Globus pallidus (tissue), 1 donor: ENCODE measurements around the gene ARSG.

Experiments
- DNase-seq: peaks from one replicate; pipeline ENCODE4 v3.0.0-alpha.2; 2015; ENCODE audit warnings: low spot score

The ARSG gene

GRCh38 chr17:68378268-68379176, 87.2 kb downstream of the ARSG start:
- peak; percentile 35 for DNase-seq

DNA sequence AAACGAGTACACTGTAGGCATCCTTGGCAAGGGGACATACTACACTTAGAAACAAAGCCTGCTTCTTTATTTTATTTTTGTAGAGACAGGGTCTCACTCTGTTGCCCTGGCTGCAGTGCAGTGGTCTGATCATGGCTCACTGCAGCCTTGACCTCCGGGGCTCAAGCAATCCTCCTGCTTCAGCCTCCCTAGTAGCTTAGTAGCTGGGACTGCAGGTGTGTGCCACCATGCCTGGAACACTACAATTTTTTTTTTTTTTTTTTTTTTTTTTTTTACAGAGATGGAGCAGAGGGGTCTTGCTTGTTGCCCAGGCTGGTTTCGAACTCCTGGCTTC, 87.8 kb downstream of the ARSG start:
- DNase-seq: no peak

- DNase-seq: no peak
Measured at GRCh38 chr17:68379692-68380677, 88.7 kb downstream of the ARSG start.

GRCh38 chr17:68381076-68381900, 90.0 kb downstream of the ARSG start:
- DNase-seq: no peak

DNA sequence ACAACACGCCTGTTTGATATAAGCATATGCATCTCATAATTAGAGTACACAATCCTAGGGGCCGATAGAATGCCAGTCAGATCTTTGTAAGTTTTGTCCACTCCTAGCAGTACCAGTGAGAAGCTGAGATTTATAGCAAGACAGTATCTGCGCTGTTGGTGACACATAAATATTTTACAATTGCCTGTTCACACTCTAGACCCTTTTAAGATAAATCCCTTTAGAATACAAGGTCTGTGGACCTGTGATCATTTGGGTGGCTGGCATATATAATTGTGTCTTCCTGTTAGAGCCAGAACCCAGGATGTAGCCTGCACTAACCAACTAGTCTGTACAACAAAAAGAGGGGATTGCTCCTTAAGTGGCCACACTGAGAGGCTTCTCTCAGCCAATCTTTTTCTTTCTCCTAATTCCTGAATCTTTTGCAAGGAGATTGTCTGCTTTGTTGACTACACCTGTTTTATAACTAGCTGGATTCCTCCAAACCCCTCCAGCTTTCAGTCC, 91.3 kb downstream of the ARSG start:
- no peak for DNase-seq

GRCh38 chr17:68383120-68383442, 91.8 kb downstream of the ARSG start:
- DNase-seq: no peak

DNA sequence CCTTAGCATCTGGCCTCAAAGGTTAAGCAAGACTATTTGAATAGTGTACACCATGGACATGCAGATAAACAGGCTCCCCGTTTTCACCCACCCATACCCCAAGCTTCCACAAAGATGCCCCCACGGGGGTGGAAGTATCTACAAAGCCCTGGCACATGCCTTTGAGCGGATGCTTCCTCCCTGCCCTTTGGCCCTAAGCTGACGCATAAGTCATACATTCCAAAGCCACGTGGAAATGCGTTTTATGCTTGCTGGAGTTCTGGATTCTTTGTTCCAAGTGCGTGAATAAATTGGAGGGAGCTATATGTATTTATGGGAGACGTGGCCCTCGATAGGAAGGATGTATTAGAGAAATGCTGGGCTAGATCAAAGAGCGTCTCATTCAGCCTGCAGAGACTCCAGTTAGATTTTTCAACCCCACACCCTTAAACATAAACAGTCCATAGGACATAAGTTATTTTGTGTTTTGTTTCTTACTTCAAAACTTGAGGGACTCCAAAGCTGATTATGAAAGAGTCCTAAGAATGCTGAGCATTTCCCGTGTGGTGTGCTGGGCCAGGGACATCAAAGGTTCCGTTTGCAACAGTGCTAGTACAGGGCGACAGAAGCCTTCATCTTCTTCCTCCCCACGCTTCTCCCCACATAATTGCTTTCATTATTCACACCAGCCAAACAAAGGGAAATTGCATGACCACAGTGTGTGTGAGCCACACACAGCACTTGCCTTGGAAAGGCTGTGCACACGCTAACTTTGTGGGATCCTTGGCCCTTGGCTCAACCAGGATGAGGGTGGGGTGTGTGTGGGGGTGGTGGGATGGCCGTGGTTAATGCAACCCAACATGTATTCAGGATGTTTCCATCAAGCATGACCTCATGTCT, 92.4 kb downstream of the ARSG start:
- no peak for DNase-seq

GRCh38 chr17:68384471-68384870, 93.2 kb downstream of the ARSG start:
- DNase-seq: no peak

DNA sequence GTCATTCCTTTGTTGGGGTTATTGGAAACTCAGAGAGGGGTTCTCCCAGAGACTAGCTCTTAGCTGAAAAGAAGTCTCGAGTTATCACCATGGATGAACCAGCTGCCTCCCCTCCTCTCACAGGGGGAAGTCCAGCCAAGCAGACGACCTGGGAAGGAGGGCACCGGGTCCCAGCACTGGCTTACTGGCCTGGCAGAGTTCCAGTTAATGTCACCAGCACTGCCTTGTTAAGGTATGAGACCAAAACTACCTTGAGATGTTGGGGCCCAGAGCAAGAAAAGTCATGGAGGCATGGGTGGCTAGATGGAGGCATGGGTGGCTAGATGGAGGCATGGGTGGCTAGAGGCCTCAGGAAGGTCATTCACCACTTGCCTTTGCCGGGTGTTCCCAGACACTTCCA, 93.6 kb downstream of the ARSG start:
- no peak for DNase-seq

DNA sequence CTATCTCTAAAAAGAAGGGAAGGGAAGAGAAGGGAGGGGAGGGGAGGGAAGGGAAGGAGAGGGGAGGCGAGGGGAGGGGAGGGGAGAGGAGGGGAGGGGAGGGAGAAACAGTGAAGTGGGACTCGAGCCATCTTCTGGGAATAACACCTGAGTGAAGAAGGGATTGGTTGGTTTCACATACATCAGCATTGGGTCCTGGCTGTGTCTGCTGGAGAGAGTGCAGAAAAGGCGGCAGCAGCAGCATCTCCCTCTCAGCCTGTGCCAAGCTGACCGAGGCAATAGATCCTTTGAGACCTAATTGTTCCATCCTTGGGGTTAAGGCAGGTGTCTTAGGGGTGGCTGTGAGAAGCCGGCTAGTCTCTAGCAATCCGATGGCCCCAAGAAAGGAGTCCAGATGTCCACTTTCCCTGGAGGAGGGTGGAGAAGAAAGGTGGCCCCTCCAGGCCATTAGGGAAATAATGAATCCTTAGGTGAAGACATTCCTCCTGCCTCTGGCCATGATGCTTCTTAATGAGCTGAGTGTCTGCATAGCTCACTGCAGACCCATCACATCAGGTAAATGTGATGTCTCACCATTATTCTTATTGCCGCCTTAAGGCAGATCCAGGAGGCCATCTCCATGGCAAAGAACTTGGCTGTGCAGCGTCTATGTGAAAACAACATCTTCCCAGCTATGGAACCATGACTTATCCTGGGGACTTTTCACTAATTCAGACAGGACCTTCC, 94.4 kb downstream of the ARSG start:
- DNase-seq: no peak

- DNase-seq: no peak
Measured at GRCh38 chr17:68387435-68388218, 96.3 kb downstream of the ARSG start.

DNA sequence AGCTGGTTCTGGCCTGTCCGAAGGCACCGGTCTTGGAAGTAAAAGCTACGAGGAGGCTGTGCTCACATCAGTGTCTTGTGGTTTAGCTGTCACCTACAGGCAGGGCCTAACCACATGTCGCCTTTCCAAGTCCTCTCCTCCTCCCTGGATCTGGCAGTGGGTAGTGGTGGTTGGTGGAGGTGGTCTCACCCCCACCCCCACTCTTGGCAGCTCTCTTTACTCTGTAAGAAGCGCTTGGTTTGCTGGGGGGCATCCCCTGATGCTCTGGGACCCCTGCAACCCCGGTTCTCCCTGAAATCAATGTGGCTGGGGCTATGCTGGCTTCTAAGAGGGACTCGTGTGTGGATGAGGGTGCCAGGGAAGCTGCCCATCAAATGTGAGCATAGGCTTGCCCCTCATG, 97.7 kb downstream of the ARSG start:
- no peak for DNase-seq

DNA sequence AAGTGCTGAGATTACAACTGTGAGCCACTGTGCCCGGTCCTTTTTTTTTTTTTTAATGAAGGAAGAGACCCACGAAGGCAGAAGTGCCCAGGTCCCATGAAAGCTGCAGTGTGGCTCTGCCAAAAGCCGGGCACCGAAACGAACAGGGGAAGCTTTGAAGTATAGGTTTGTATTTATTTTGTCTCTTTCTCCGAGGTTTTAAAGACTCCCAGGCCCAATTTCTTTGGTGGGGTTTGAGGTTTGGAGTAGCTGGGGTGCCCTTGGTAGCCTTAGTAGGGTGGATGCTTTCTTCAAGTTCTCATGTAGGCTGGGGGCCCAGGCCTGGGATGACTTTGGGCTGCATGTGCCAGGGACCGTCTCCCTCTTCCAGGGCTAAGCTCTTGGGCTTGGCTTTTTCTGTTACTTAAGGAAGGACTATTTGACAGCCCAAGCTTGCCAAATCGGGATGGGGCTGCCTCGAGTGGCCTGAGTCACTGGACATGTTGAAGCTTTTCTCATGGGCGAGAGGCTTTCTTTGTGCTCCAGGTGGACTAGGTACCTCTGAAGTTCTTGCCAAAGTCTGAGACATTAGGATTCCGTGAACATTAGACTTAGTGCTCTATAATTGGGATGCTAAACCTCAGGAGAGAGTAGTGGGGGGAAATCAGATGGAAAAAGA, 99.7 kb downstream of the ARSG start:
- no peak for DNase-seq

DNA sequence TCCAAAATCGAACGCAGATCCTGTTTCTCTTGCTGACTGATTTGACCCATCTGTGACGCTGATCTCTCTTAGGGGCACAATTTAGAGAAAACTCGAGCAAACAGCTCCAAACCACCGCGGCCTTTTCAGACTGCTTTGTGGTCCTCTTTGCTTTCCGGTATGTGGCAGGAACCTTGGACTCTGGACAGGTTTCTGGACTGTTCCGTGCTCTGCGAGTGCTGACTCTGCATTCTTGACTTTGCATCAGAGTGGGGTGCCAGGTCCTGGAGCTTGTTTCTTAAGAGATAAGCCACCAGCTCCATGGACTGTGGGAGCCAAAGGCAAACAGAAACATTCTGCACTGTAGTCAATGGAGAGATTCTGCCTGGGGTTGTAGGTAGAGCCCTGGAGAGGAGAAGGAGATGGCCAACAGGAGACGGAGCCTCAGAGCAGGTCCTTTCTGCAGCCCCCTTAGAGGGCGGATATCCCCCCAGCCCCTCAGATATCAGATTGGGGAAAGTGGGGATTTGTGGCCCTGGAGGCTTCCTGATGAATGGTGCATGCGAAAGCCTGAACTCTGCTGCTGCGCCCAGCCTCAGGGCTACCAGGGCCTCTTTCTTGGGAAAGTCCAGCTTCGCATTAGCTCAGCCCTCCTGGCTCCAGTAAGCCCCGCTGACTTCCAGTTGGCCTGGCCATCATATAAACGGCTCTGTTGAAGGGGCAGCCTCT, 100.4 kb downstream of the ARSG start:
- no peak for DNase-seq

- no peak for DNase-seq
Measured at GRCh38 chr17:68394608-68395331, 103.5 kb downstream of the ARSG start.

GRCh38 chr17:68396226-68397107, 105.2 kb downstream of the ARSG start:
- no peak for DNase-seq

GRCh38 chr17:68397108-68397536, 105.8 kb downstream of the ARSG start:
- no peak for DNase-seq
